Right cardiac atrium (tissue), 5 donors: Measurements from ENCODE around the gene ARFGAP3. TPM values are rescaled to one million over a fixed set of nuclear protein-coding genes. Genes with fewer than 3 reads are reported as not detected.

ENCODE experiments used
- ATAC-seq, 2 donors: fragments of 200-7000 bp; cut with Tn5 transposase; one replicate each; pipeline versions ENCODE4 v1.8.0 to v1.9.1; 2020; ENCODE audit warnings: moderate library complexity in 2 of 2, mild to moderate bottlenecking in 1 of 2
- DNase-seq, 3 donors: peaks; one replicate each; pipeline ENCODE4 v3.0.0-alpha.2; 2020
- H3K27ac ChIP-seq: one replicate; pipeline ENCODE4 v1.5.1; 2013; ENCODE audit warnings: mild to moderate bottlenecking, low read length, control low read depth, moderate library complexity
- H3K27me3 ChIP-seq: one replicate; pipeline ENCODE4 v1.6.1; 2013; ENCODE audit not compliant: control insufficient read depth, insufficient read depth
- H3K4me1 ChIP-seq: one replicate; pipeline ENCODE4 v1.6.1; 2013; ENCODE audit warnings: low read length; ENCODE audit not compliant: control insufficient read depth, insufficient read depth
- H3K4me3 ChIP-seq: one replicate; pipeline ENCODE4 v1.5.1; 2013; ENCODE audit warnings: low read length, control low read depth
- H3K9me3 ChIP-seq: one replicate; pipeline ENCODE4 v1.6.1; 2013; ENCODE audit warnings: low read length; ENCODE audit not compliant: control insufficient read depth
- WGBS: extraction: QIAGEN DNeasy Blood & Tissue Kit; methylation state at CpG from one replicate; pipeline ENCODE4 v1.1.7; 2013; 5-methylcytosine and 5-hydroxymethylcytosine counted together
- intact Hi-C, 4 donors: fragments of 100-400 bp; cut with DNase I; formaldehyde crosslinking; loops; one replicate each; pipeline versions ENCODE4 v1.11.0 to v1.14.0; 2022 to 2023
- polyA plus RNA-seq: library from polyadenylated mRNA; stranded (reverse); fragments of 200-250 nt; gene quantifications from one replicate; pipeline ENCODE4 v1.2.3, GENCODE V29; 2013
- total RNA-seq, 4 donors: library from RNA; stranded (reverse); fragmentation: NEBNext Ultra II Directional; extraction: Animal tissue kit (Norgen Biotek cat#: 25700); gene quantifications; one replicate each; pipeline ENCODE4 v1.2.1, GENCODE V29; 2021
- donor health status: healthy with polysubstance abuse.
- donor health status: DM: no; HTN: yes; CAD: no.
- donor health status: DM: no; HTN: no; CAD: no.
- donor health status: DM: no; HTN: yes; CAD: no; lungs with severe emphysema.
- donor health status: DM: yes; HTN: yes; CAD: no.

The ARFGAP3 gene
- total and polyA plus RNA-seq, 5 donors = 17.0 to 37.7 (median 26.3) TPM

DNA sequence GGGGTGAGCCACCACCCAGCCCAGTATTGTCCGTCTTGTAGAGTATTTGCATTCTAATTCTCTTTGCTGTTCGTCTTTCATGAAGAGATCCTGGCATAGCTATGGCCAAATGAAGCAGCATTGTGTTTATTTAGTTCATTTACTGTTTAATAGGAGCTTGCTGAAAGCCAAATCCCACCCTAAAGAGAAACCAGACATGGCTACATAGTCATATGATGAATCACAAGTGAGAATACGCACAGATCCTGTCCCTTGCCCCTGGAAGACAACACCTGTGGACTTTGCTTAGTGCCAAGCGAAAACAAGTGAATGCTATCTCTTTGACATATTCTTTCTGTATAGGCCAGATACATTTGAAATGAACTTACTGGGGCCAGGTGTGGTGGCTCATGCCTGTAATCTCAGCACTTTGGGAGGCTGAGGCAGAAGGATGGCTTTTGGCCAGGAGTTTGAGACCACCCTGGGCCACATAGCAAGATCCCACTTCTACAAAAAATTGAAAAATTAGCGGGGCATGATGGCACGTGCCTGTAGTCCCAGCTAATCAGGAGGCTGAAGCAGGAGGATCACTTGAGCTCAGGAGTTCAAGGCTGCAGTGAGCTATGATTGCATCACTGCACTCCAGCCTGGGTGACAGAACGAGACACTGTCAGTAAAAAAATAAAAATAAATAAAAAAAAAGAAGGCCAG, 5.1 kb upstream of the ARFGAP3 start:
- no peak overlapping the region for H3K4me3 ChIP-seq
- 93% methylated on average over 7 of the region's 7 CpGs for WGBS
- no peaks in the 10 kb centered on the region for H3K4me1 ChIP-seq
- H3K27me3 ChIP-seq = no peaks in the 10 kb centered on the region
- DNase-seq (no peak), ATAC-seq (no peak)
- intact Hi-C loops = no loop called here
- H3K27ac ChIP-seq = no peak overlapping the region
- no peaks in the 10 kb centered on the region for H3K9me3 ChIP-seq

DNA sequence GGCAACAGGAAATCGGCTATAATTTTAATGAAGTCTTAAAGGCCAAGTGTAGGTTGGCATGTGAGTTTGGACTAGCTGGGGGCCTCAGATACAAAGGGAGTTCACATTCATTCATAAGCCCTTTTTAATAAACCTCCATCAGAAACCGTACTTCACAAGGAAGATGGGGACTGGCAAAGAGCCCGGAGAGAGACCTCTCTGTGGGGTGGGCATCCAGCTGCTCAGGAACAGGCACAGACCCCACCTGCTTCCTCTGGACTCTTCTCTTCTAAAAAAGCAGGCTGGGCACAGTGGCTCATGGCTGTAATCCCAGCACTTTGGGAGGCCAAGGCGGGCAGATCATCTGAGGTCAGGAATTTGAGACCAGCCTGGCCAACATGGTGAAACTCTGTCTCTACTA, 3.9 kb upstream of the ARFGAP3 start:
- Histone ChIP-seq H3K27ac (no peak overlapping the region), H3K4me1 (no peaks in the 10 kb centered on the region), H3K9me3 (no peaks in the 10 kb centered on the region), H3K27me3 (no peaks in the 10 kb centered on the region), H3K4me3 (no peak overlapping the region)
- ATAC-seq = no peak
- no peak for DNase-seq
- intact Hi-C loops = no loop called here
- WGBS = 60% methylated on average over 4 of the region's 4 CpGs

DNA sequence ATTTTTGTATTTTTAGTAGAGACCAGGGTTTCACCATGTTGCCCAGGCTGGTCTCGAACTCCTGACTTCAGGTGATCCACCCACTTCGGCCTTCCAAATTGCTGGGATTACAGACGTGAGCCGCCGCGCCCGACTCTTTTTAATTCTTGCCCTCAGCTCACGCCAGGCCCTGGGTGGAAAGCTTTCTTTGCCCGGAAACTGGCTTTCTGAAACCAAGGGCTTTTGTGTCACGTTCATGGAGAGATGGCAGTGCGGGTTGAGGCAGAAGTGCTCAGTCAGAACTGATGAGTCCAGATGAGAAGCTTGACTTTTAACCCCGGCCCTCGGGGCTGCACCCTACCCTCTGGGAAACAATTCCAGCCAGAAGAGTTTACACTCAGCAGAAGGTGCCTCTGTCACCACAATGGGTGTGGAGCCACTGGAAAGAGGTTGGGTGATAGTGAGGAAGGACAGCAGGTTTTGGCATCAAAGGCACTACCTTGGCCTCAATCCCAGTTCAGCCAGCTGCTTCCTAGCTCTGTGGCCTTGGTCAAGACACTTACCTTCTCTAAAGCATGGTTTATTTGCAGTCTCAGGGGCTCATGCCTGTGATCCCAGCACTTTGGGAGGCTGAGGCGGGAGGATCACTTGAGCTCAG, 890 bp upstream of the ARFGAP3 start:
- H3K4me1 ChIP-seq = no peaks in the 10 kb centered on the region
- no peak for DNase-seq
- no peaks in the 10 kb centered on the region for H3K9me3 ChIP-seq
- intact Hi-C loops = no loop called here
- H3K4me3 ChIP-seq = no peak overlapping the region
- H3K27me3 ChIP-seq = no peaks in the 10 kb centered on the region
- 92% methylated on average over 14 of the region's 14 CpGs for WGBS
- no peak overlapping the region for H3K27ac ChIP-seq
- ATAC-seq = peak in 1 of 2 donors; percentile 1

DNA sequence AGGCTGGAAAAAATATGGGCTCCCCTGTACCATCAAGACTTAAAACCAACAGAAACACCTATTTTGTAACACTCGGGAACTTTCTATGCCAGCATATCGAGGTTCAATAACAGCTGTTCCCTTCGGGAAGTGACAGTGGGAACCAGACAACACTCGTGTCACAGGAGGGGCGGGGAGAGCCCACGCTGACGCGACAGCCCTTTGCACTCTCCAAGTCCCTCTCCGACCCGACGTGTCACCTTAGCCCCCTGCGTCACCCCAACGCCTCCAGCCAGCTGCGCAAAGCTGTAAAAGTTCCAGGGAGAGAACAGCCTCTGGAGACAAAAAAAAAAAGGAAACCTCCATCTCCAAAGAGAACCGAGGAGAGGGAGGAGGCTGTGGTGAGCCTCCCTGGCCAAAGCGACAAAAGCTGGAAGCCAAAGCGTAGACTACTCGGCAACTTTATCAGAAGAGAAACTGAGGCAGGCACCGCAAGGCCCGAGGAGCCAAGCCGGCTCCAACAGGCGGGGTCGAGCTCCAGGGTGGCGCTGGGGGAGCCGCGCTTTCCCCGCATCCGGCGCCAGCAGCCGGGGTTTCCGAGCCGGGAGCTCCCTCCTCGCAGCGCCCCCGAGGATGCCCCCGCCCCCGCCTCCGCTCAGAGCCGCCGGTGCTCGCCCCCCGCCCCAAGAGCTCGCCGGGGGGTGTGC, 751 bp downstream of the ARFGAP3 start:
- intact Hi-C loops = no loop called here
- Histone ChIP-seq H3K27ac (peak overlapping the region; percentile 95), H3K27me3 (no peaks in the 10 kb centered on the region), H3K4me3 (peak overlapping the region; percentile 81), H3K9me3 (no peaks in the 10 kb centered on the region), H3K4me1 (no peaks in the 10 kb centered on the region)
- DNase-seq = peak; percentile 73 to 85 (median 81)
- under 1% methylated on average over 42 of the region's 44 CpGs for WGBS
- peak; percentile 9 to 50 for ATAC-seq

DNA sequence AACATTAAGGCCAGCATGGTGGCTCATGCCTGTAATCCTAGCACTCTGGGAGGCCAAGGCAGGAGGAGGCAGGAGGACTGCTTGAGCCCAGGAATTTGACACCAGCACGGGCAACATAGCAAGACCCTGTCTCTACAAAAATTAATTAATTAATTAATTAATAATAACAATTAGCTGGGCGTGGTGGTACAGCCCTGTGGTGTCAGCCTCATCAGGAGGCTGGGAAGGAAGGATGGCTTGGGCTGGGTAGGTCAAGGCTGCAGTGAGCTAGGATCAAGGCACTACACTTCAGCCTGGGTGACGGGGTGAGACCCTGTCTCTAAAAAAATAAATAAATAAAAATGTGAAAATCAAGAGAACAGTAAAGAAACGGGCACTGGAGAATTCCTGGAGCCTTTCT, 1.4 kb downstream of the ARFGAP3 start:
- WGBS = 36% methylated on average over 4 of the region's 4 CpGs
- H3K27ac ChIP-seq = no peak overlapping the region
- intact Hi-C loops = no loop called here

DNA sequence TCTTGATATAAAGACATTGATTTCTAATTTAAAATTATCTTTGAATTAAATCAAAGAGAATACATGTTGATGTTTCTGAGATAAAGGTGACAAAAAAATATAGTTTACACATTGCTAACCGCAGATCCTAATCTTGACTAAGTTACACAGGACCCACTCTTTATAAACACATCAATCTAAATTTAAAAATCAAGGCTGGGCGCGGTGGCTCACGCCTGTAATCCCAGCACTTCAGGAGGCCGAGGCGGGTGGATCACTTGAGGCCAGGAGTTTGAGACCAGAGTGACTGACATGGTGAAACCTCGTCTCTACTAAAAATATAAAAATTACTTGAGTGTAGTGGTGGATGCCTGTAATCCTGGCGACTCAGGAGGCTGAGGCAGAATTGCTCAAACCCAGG, 1.9 kb downstream of the ARFGAP3 start:
- no peak for DNase-seq
- Histone ChIP-seq H3K27ac (no peak overlapping the region), H3K9me3 (no peaks in the 10 kb centered on the region), H3K27me3 (no peaks in the 10 kb centered on the region), H3K4me1 (no peaks in the 10 kb centered on the region), H3K4me3 (no peak overlapping the region)
- intact Hi-C loops = no loop called here
- no peak for ATAC-seq
- WGBS = 79% methylated on average over 8 of the region's 8 CpGs

More for the DNA sequence above, 1.4 kb downstream of the ARFGAP3 start:
- H3K27me3 ChIP-seq = no peaks in the 10 kb centered on the region
- H3K9me3 ChIP-seq = no peaks in the 10 kb centered on the region
- peak overlapping the region; percentile 81 for H3K4me3 ChIP-seq
- no peaks in the 10 kb centered on the region for H3K4me1 ChIP-seq
- DNase-seq = no peak
- ATAC-seq = no peak

DNA sequence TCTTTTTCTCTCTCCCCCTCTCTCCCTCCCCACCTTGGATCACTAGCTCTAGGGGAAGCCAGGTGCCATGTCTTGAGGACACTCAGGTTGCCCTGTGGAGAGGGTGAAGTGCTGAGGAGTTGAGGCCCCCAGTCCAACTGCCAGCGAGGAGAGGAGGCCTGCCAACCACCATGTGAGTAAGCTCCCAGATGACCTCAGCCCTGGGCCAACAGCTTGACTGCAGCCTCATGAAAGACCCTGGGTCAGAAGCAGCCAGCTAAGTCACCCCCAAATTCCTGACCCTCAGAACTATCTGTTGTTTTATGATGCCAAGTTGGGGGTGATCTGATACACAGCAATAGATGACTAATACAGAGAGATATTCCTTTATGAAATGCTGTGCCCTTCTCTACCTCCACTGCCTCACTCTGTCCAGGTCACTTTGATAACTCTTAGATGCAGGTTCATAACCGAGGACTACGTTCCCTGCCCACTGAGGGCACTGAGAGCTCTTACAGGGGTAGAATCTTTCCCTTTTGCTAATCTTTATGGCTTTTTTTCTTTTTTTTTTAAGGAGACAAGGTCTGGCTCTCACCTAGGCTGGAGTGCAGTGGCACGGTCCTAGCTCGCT, 8.0 kb downstream of the ARFGAP3 start:
- H3K4me3 ChIP-seq = no peak overlapping the region
- H3K27me3 ChIP-seq = no peaks in the 10 kb centered on the region
- no peaks in the 10 kb centered on the region for H3K9me3 ChIP-seq
- intact Hi-C loops = no loop called here
- WGBS = 86% methylated on average over 5 of the region's 5 CpGs
- peaks cover 3% of the 10 kb centered on the region for H3K4me1 ChIP-seq
- no peak overlapping the region for H3K27ac ChIP-seq
- DNase-seq = no peak
- ATAC-seq = peak in 1 of 2 donors; percentile 40

DNA sequence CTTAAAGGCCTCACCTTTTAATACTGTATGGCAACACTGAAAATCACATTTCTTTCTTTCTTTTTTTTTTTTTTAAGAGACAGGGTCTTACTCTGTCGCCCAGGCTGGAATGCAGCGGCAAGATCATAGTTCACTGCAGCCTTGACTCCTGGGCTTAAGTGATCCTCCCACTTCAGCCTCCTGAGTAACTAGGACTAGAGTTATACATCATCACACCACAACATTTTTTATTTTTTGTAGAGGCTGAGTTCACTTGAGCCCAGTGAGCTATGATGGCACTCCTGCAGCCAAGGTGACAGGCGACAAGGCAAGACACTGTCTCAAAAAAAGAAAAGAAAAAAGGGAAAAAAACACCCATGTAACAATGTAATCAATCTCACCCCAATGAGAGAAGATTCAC, 10.0 kb downstream of the ARFGAP3 start:
- 96% methylated on average over 3 of the region's 3 CpGs for WGBS
- no peak for ATAC-seq
- Histone ChIP-seq H3K9me3 (no peaks in the 10 kb centered on the region), H3K27ac (no peak overlapping the region), H3K4me1 (peaks cover 3% of the 10 kb centered on the region), H3K27me3 (no peaks in the 10 kb centered on the region), H3K4me3 (no peak overlapping the region)
- intact Hi-C loops = no loop called here
- DNase-seq = no peak

DNA sequence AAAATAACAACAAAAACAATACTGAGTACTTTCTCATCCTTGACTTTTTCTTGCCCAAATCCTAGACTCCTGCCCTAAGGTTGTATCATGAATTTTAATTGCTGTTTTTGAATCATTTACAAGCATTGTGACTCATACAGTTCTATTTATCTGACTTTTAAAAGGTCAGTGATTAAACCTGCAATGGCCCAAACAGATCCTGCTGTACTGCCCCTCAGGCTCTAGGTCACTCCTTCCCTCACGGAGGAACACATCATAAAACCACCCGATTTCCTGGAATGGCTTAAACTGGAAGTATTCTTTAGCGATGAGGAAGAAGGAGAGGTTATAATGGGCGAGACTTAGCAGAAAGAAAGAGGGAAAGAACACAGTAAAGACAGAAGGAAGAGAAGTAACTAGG, 12.3 kb downstream of the ARFGAP3 start:
- no peaks in the 10 kb centered on the region for H3K9me3 ChIP-seq
- no peaks in the 10 kb centered on the region for H3K27me3 ChIP-seq
- intact Hi-C loops = no loop called here
- no peak overlapping the region for H3K4me3 ChIP-seq
- peaks cover 3% of the 10 kb centered on the region for H3K4me1 ChIP-seq
- no peak overlapping the region for H3K27ac ChIP-seq
- 63% methylated on average over 4 of the region's 4 CpGs for WGBS
- ATAC-seq = peak; percentile 53 to 87
- DNase-seq = no peak

DNA sequence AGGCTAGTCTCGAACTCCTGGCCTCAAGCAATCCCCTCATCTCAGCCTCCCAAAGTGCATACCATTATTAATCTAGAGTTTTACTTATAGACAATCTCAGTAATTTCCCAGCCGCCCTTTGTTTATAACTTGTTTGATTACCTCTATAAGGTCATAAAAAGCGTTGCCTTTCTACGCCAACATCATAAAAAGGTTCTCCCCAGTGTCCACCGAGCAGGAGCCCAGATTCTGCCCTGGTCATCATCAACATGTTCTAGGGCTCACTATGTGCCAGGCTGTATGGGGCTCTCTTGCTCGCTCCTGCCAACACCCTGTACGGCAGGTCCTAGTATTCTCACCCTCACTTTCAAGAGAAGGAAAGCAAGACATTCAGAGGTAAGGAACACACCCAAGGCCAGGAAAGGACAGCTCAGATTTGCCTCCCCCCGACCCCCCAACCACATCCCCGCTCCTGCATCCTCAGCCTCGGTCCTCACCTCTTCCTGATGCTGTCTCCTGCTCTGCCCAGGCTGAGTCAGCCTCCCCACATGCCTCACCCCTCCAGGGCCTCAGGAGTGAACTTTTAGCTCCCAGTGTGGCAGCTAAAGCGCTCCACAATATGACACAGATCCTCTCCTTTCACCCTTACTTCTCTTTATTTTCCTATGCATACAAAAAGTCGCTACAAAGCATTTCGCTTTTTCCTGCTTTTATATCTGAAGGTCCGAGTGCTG, 14.3 kb downstream of the ARFGAP3 start:
- 94% methylated on average over 14 of the region's 14 CpGs for WGBS
- H3K27me3 ChIP-seq = no peaks in the 10 kb centered on the region
- ATAC-seq = no peak

More for the DNA sequence above, 14.3 kb downstream of the ARFGAP3 start:
- Histone ChIP-seq H3K9me3 (no peaks in the 10 kb centered on the region), H3K4me1 (no peaks in the 10 kb centered on the region), H3K27ac (no peak overlapping the region), H3K4me3 (no peak overlapping the region)
- intact Hi-C loops = no loop called here
- no peak for DNase-seq
